ENCODE measurements around the gene RNASEH2A.

DNA sequence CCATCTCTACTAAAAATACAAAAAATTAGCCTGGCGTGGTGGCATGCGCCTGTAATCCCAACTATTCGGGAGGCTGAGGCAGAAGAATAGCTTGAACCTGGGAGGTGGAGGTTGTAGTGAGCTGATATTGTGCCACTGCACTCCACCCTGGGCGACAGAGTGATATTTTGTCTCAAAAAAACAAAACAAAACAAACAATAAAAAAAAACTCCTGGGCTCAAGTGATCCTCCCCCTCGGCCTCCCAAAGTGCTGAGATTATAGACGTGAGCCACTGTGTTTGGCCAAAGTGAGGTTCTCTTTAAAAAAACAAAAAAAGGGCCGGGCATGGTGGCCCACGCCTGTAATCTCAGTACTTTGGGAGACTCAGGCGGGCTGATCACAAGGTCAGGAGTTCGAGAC is 18.9 kb upstream of the RNASEH2A start:
- TF ChIP-seq EZH2phosphoT487 (IDR thresholded peaks at IDR 0.05; ENCODE audit: insufficient read depth, low read depth), result no peak
- TF ChIP-seq EZH2 (IDR thresholded peaks at IDR 0.05; ENCODE audit: insufficient read depth, poor library complexity, severe bottlenecking), result no peak
